Esophagus muscularis mucosa (tissue), 4 donors: Measurements from ENCODE around the gene OGFOD2. TPM values are rescaled to one million over a fixed set of nuclear protein-coding genes. Genes with fewer than 3 reads are reported as not detected.

Experiments used
- DNase-seq: peaks from one replicate; pipeline ENCODE4 v3.0.0-alpha.2; 2017; ENCODE audit errors: extremely low spot score
- H3K27ac ChIP-seq, 4 donors: fragments of 200-600 bp; sonication (generic); replicated peaks in 1 of 4; 1 replicate in 3 of 4; 2 replicates in 1 of 4; pipeline ENCODE4 v1.5.1; 2016 to 2019; ENCODE audit warnings: mild to moderate bottlenecking in 1 of 4
- H3K27me3 ChIP-seq, 4 donors: fragments of 200-600 bp; sonication (generic); one replicate each; pipeline versions ENCODE4 v1.5.1 to v1.6.0; 2016 to 2019
- H3K36me3 ChIP-seq, 4 donors: fragments of 200-600 bp; sonication (generic); one replicate each; pipeline ENCODE4 v1.5.1; 2016 to 2019
- H3K4me1 ChIP-seq, 4 donors: fragments of 200-600 bp; sonication (generic); one replicate each; pipeline ENCODE4 v1.5.1; 2016 to 2019
- H3K4me3 ChIP-seq, 4 donors: fragments of 200-600 bp; sonication (generic); 1 replicate in 2 of 4; 2 replicates in 2 of 4; pipeline ENCODE4 v1.5.1; 2016 to 2019; ENCODE audit warnings: mild to moderate bottlenecking in 4 of 4, moderate library complexity in 1 of 4
- H3K9me3 ChIP-seq, 4 donors: fragments of 200-600 bp; sonication (generic); 1 replicate in 3 of 4; 2 replicates in 1 of 4; pipeline ENCODE4 v1.5.1; 2016 to 2019
- EP300 ChIP-seq: sonication (generic); formaldehyde crosslinking; IDR thresholded peaks from one replicate; pipeline ENCODE4 v1.6.1; 2017; ENCODE audit warnings: antibody characterized with exemption
- POLR2A ChIP-seq: fragments of 450-650 bp; IDR thresholded peaks from one replicate; pipeline ENCODE4 v1.6.1; 2017; ENCODE audit warnings: antibody characterized with exemption, moderate library complexity, mild to moderate bottlenecking, low read depth
- POLR2AphosphoS5 ChIP-seq, 2 donors: sonication (generic); formaldehyde crosslinking; IDR thresholded peaks; one replicate each; pipeline ENCODE4 v1.6.1; 2017; ENCODE audit warnings: antibody characterized with exemption in 2 of 2
- WGBS: methylation state at CpG from one replicate; pipeline ENCODE4 v1.1.5; 2018; 5-methylcytosine and 5-hydroxymethylcytosine counted together
- intact Hi-C: fragments of 100-400 bp; cut with DNase I; formaldehyde crosslinking; loops from one replicate; pipeline ENCODE4 v1.15.1; 2023
- total RNA-seq, 4 donors: library from RNA; depleted of rRNA; stranded (reverse); fragments of >200 nt; gene quantifications; one replicate each; pipeline versions ENCODE4 v1.1.0 to v1.2.1, GENCODE V29; 2016
- TF ChIP-seq, protein P1 (sequence below), 3 experiments: fragments of 200-600 bp in 2 of 3; fragments of 450-650 bp in 1 of 3; sonication (generic) in 2 of 3; IDR thresholded peaks; one replicate each; pipeline ENCODE4 v1.5.1; 2017 to 2019; ENCODE audit warnings: antibody characterized with exemption in 3 of 3, mild to moderate bottlenecking in 2 of 3, moderate library complexity in 1 of 3

OGFOD2 gene
- total RNA-seq, 4 donors from 2014 or later, result 5.6 to 15.3 (median 8.6) TPM

DNA sequence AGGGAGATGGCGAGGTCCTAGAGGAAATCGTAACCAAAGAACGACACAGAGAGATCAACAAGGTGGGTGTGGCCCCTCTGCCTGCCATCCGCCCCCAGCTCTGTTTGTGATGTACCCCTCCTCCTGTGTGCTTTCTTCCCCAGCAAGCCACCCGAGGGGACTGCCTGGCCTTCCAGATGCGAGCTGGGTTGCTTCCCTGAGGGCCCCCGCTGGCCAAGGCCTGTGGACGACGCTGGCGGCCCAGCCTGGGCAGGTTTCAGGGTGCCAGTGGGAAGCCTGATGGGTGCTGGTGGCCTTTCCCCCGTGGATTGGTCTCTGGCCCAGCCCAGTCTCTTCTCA is 7.4 kb downstream of the OGFOD2 start:
- Histone ChIP-seq H3K27me3 (no peaks in the 10 kb centered on the region), H3K4me1 (peaks cover 59 to 79% (median 71%) of the 10 kb centered on the region in 4 donors), H3K36me3 (peaks cover 10 to 53% (median 37%) of the 10 kb centered on the region in 4 donors), H3K4me3 (peak overlapping the region in 1 of 4 donors; percentile 88), H3K27ac (peak overlapping the region; percentile 71 to 96 (median 89)), H3K9me3 (no peaks in the 10 kb centered on the region)
- intact Hi-C loops, result loop anchor here (5.0 kb wide), 1 partner anchor 255 kb away; no protein-coding TSS in a partner anchor
- TF ChIP-seq EP300, result no peak
- TF ChIP-seq POLR2A, result no peak
- no peak for TF ChIP-seq POLR2AphosphoS5 (IDR thresholded peaks at IDR 0.05)
- TF ChIP-seq, protein P1, sequence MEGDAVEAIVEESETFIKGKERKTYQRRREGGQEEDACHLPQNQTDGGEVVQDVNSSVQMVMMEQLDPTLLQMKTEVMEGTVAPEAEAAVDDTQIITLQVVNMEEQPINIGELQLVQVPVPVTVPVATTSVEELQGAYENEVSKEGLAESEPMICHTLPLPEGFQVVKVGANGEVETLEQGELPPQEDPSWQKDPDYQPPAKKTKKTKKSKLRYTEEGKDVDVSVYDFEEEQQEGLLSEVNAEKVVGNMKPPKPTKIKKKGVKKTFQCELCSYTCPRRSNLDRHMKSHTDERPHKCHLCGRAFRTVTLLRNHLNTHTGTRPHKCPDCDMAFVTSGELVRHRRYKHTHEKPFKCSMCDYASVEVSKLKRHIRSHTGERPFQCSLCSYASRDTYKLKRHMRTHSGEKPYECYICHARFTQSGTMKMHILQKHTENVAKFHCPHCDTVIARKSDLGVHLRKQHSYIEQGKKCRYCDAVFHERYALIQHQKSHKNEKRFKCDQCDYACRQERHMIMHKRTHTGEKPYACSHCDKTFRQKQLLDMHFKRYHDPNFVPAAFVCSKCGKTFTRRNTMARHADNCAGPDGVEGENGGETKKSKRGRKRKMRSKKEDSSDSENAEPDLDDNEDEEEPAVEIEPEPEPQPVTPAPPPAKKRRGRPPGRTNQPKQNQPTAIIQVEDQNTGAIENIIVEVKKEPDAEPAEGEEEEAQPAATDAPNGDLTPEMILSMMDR (IDR thresholded peaks at IDR 0.05), result no peak
- WGBS, result 59% methylated on average over 10 of the region's 11 CpGs
- no peak for DNase-seq

DNA sequence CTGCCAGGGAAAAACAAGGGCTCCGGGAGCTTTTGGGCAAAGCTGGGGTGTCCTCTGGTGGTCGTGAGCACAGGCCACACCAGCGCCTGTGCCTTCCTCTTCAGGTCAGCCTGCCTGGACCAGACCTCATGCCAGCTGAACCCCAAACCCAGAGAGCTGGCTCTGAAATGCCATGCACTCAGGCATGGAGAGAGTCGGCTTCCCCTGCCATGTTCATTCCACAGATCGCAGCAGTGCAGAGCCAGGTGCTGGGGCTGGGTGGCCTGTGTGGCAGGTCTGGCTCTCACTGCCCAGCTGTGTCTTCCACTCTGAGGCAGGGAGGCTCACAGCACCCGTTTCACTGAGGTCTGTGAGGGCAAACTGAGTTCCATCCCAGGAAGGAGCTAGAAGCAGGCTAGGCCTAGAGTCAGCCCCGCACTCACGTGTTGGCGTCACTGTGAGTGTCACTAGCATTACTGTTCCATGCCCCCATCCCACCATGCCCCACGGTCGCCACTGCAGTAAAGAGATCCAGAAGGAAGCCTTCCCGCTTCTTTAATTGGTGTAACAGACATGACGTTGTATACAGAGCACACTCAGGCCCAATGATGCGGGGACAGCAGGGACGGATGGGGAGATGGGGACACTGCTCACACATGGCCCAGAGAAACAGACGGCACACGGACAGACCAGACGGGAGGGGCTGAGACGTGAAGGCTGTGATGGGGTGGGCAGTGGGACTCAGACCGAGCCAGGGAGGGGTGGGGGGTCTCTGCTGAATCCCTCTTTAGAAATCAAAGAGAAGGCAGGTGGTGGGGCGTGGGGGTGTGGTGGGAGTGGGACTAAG is 8.1 kb downstream of the OGFOD2 start:
- 55% methylated on average over 18 of the region's 21 CpGs for WGBS
- intact Hi-C loops, result loop anchor here (5.0 kb wide), 1 partner anchor 254 kb away; no protein-coding TSS in a partner anchor
- Histone ChIP-seq H3K4me3 (no peak overlapping the region), H3K36me3 (peaks cover 14 to 53% (median 43%) of the 10 kb centered on the region in 4 donors), H3K4me1 (peaks cover 59 to 71% (median 68%) of the 10 kb centered on the region in 4 donors), H3K27ac (peak overlapping the region; percentile 71 to 96 (median 89)), H3K27me3 (no peaks in the 10 kb centered on the region), H3K9me3 (no peaks in the 10 kb centered on the region)
- no peak for DNase-seq
- no peak for TF ChIP-seq POLR2AphosphoS5 (IDR thresholded peaks at IDR 0.05)
- no peak for TF ChIP-seq EP300
- no peak for TF ChIP-seq POLR2A
- TF ChIP-seq, protein P1 (IDR thresholded peaks at IDR 0.05), result no peak

DNA sequence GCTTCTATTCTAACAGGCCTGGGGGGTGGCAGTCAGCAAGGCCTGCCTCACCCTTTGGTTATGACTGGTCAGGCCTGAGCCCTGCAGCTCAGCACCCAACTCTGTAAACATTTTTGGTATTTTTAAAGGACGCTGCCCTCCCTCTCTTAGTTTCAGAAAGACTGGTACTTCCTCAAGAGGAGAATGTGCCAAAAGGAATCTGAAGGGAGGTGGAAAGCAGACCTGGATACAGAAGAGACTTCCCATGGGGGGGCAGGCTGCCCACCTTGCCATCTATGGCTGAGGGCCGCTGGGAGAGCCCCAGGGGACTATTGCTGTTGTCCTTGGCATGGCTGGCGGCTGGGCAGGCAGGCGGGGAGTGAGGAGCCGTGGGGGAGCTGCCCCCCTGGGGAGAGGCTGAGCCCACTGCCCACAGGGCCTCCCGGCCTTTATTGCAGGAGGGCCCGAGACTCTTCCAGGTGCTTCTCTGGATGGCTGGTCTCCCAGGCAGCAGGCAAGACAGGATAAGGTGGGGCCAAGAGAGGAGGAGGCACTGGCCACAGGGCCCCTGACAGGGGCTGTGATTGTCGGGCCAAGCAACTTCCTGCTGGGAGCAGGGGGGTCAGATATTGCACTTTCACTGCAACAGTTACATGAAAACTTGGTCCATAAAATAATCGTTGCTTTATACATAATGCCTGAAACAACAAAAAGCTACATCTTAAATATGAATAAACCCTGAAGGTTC is 8.9 kb downstream of the OGFOD2 start:
- no peak for DNase-seq
- Histone ChIP-seq H3K9me3 (no peaks in the 10 kb centered on the region), H3K4me1 (peaks cover 54 to 64% (median 62%) of the 10 kb centered on the region in 4 donors), H3K4me3 (peak overlapping the region in 1 of 4 donors; percentile 15), H3K36me3 (peaks cover 14 to 56% (median 49%) of the 10 kb centered on the region in 4 donors), H3K27me3 (no peaks in the 10 kb centered on the region), H3K27ac (peak overlapping the region; percentile 66 to 89 (median 80))
- no peak for TF ChIP-seq EP300
- TF ChIP-seq, protein P1 (IDR thresholded peaks at IDR 0.05), result no peak
- no peak for TF ChIP-seq POLR2A
- TF ChIP-seq POLR2AphosphoS5 (IDR thresholded peaks at IDR 0.05), result no peak
- intact Hi-C loops, result loop anchor here (5.0 kb wide), 1 partner anchor 253 kb away; no protein-coding TSS in a partner anchor
- WGBS, result 24% methylated on average over 2 of the region's 9 CpGs

DNA sequence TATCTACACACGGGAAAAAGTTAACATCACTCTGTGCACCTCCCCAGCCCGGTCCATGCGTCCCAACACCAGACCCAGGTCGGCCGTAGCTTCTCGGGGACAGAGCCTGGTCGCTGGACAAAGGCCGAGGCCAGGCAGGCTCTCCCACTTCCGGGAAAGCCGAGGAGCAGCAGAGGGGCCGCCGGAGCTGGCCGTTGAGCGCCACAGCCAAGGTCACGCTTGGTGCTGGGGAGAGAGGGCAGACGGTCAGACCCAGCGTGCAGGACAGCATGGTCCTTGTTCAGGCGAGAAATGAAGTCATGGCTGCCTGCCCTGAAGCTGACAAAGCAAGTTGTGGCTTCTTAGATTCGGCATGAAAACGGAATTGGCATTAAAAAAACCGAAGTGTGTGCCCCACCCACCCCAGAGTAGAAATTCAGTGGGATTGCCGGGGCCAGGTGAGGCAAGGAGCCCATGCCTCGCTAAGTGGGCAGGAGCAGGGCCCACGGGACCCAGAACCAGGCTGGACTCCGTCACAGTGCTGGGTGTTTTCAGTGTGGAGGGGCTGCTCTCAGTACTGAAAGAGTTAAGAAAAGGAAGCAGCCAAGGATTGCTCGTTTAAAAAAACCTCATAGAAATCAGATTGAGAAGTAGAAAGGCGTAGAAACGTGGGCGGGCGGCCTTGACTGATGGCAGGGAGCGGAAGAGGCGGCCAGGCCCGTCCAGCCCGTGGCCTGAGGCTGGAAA is 9.7 kb downstream of the OGFOD2 start:
- peak overlapping the region; percentile 66 to 89 (median 80) for H3K27ac ChIP-seq
- WGBS, result 32% methylated on average over 30 of the region's 34 CpGs
- intact Hi-C loops, result loop anchor here (5.0 kb wide), 1 partner anchor 253 kb away; no protein-coding TSS in a partner anchor

More for the DNA sequence above, 9.7 kb downstream of the OGFOD2 start:
- TF ChIP-seq EP300, result no peak
- no peaks in the 10 kb centered on the region for H3K27me3 ChIP-seq
- DNase-seq, result no peak
- H3K36me3 ChIP-seq, result peaks cover 14 to 64% (median 56%) of the 10 kb centered on the region in 4 donors
- H3K4me3 ChIP-seq, result peak overlapping the region; percentile 15 to 25 (median 18)
- peaks cover 46 to 55% (median 54%) of the 10 kb centered on the region in 4 donors for H3K4me1 ChIP-seq
- H3K9me3 ChIP-seq, result no peaks in the 10 kb centered on the region
